HepG2 (cell line): ENCODE measurements around the gene SNX11. TPM values are rescaled to one million over a fixed set of nuclear protein-coding genes. Genes with fewer than 3 reads are reported as not detected.

ENCODE experiments used
- AKNA ChIP-seq: sonication (generic); formaldehyde crosslinking; IDR thresholded peaks from 2 replicates; pipeline ENCODE4 v1.4.0; 2020; ENCODE audit warnings: missing genetic modification reagents, borderline replicate concordance
- HOXA5 ChIP-seq: sonication (generic); formaldehyde crosslinking; IDR thresholded peaks from 2 replicates; pipeline ENCODE4 v1.4.0; 2020; ENCODE audit warnings: missing genetic modification reagents
- HOXD1 ChIP-seq: sonication (generic); formaldehyde crosslinking; IDR thresholded peaks from 2 replicates; pipeline ENCODE4 v1.5.0; 2020; ENCODE audit warnings: missing genetic modification reagents
- KAT2B ChIP-seq: fragments of 150-350 bp; IDR thresholded peaks from 2 replicates; pipeline ENCODE4 v1.6.1; 2014; ENCODE audit warnings: low read depth, low read length, borderline replicate concordance
- KDM1A ChIP-seq: IDR thresholded peaks from 2 replicates; pipeline ENCODE4 v1.6.1; 2016; ENCODE audit warnings: missing compliant biosample characterization
- KLF13 ChIP-seq: sonication (generic); formaldehyde crosslinking; IDR thresholded peaks from 2 replicates; pipeline ENCODE4 v1.4.0; 2020; ENCODE audit warnings: mild to moderate bottlenecking, missing genetic modification reagents
- MAZ ChIP-seq, 2 experiments: sonication (generic) in 1 of 2; formaldehyde crosslinking in 1 of 2; IDR thresholded peaks; 2 replicates each; pipeline versions ENCODE4 v1.5.0 to v1.6.1; 2012 to 2020; ENCODE audit warnings: low read depth in 2 of 2, mild to moderate bottlenecking in 2 of 2, borderline replicate concordance in 1 of 2, improper control_type of control experiment in 1 of 2, low read length in 1 of 2, missing genetic modification reagents in 1 of 2, moderate library complexity in 1 of 2
- MTF2 ChIP-seq: sonication (generic); formaldehyde crosslinking; IDR thresholded peaks from 2 replicates; pipeline ENCODE4 v1.5.0; 2020; ENCODE audit warnings: missing genetic modification reagents, borderline replicate concordance
- NONO ChIP-seq, 2 experiments: fragments of 450-650 bp in 1 of 2; sonication (generic) in 1 of 2; formaldehyde crosslinking in 1 of 2; IDR thresholded peaks in 1 of 2; conservative IDR thresholded peaks in 1 of 2; 2 replicates each; pipeline versions ENCODE4 v1.6.1 to v1.8.0; 2017 to 2022; ENCODE audit warnings: mild to moderate bottlenecking in 1 of 2, missing genetic modification reagents in 1 of 2, moderate library complexity in 1 of 2
- NPAS2 ChIP-seq: sonication (generic); formaldehyde crosslinking; IDR thresholded peaks from 2 replicates; pipeline ENCODE4 v1.8.0; 2022; ENCODE audit warnings: mild to moderate bottlenecking, missing genetic modification reagents, borderline replicate concordance
- SAP130 ChIP-seq: IDR thresholded peaks from 2 replicates; pipeline ENCODE4 v1.6.1; 2016; ENCODE audit warnings: low read depth
- SKIL ChIP-seq: sonication (generic); formaldehyde crosslinking; IDR thresholded peaks from 2 replicates; pipeline ENCODE4 v1.8.0; 2022; ENCODE audit warnings: missing genetic modification reagents, mild to moderate bottlenecking, moderate library complexity, borderline replicate concordance
- ZFP90 ChIP-seq: sonication (generic); formaldehyde crosslinking; IDR thresholded peaks from 2 replicates; pipeline ENCODE4 v1.8.0; 2022; ENCODE audit warnings: missing genetic modification reagents, mild to moderate bottlenecking, inconsistent platforms, borderline replicate concordance
- ZNF446 ChIP-seq: sonication (generic); formaldehyde crosslinking; IDR thresholded peaks from 2 replicates; pipeline ENCODE4 v1.5.0; 2020; ENCODE audit warnings: mild to moderate bottlenecking, missing genetic modification reagents
- ZNF558 ChIP-seq: sonication (generic); formaldehyde crosslinking; IDR thresholded peaks from 2 replicates; pipeline ENCODE4 v1.9.0; 2022; ENCODE audit warnings: mild to moderate bottlenecking, missing genetic modification reagents, borderline replicate concordance
- ZNF720 ChIP-seq: sonication (generic); formaldehyde crosslinking; IDR thresholded peaks from 2 replicates; pipeline ENCODE4 v1.4.0; 2020; ENCODE audit warnings: missing genetic modification reagents
- ZNF740 ChIP-seq: sonication (generic); formaldehyde crosslinking; IDR thresholded peaks from 2 replicates; pipeline ENCODE4 v1.4.0; 2020; ENCODE audit warnings: missing genetic modification reagents
- ZNF839 ChIP-seq: sonication (generic); formaldehyde crosslinking; IDR thresholded peaks from 2 replicates; pipeline ENCODE4 v1.4.0; 2020; ENCODE audit warnings: missing genetic modification reagents, mild to moderate bottlenecking, borderline replicate concordance
- polyA plus RNA-seq, 8 experiments: library from polyadenylated mRNA; depleted of rRNA in 3 of 8; stranded (reverse) in 7 of 8; unstranded in 1 of 8; fragments of >200 nt; fragmentation: Illumina TruSeq in 4 of 8; extraction: Trizol in 4 of 8; gene quantifications; 2 replicates each; pipeline versions ENCODE4 v1.2.1 to v1.2.3, GENCODE V29; 2011 to 2016; ENCODE audit warnings: low read depth in 4 of 8, missing spikeins in 1 of 8, mixed read lengths in 1 of 8; ENCODE audit not compliant: insufficient read depth in 1 of 8
- total RNA-seq, 5 experiments: library from RNA; depleted of rRNA; stranded (reverse); fragments of >200 nt; fragmentation: Illumina TruSeq; extraction: Trizol; gene quantifications; 2 replicates each; pipeline ENCODE4 v1.2.3, GENCODE V29; 2016; ENCODE audit warnings: low read depth in 1 of 5

The SNX11 gene
- total and polyA plus RNA-seq, 2 of the 13 experiments (the other 11 are each of a cell fraction or from before 2014, with no cell fraction given): 12.9 to 14.0 TPM

DNA sequence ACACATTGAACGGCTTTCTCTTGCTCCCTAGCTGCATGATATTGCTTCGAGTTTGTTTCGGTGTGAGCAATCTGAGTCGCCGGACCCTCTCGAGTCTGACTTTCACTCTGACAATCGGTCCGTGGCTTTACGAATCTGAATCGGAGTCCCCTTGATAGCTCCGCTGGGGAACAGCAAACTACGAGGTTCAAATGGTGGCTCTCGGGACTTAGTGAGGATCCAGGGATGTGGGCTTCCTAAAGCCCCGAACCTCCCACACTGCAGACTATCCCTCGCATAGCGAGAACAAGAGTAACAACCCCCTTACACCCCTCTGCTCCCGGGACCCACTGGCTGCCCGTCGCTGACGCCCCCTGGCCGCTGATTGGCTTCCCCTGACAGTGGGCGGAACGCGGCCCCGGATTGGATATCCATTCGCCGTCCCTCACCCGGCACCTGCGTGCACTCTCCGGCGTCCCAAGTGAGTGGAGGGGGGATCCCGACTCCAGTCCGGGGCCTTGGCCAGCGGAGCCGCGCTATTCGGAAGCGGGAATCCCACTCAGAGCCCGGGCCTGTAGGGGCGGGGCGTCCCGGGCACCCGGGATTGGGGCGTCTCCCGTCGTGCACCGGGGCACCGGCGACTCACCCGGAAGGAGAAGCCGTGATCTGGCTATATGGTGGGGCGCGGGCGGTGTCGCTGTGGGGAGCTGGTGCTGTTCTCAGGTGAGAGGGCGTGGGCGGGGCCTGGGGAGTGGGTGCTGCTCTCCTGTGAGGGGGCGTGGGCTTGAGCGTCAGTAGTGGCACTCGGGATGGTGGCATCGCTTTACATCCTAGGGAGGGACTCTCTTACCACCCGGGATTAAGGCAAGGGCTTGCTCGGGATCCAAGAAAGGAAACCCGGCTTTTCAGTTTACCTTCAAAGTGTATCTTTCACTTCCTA is at the start of gene SNX11 (continued):
- TF ChIP-seq MAZ (IDR thresholded peaks at IDR 0.05; ENCODE audit: borderline replicate concordance, low read depth, low read length): peak; percentile 44
- peak; percentile 96 for TF ChIP-seq MAZ (CRISPR knock-in tag; IDR thresholded peaks at IDR 0.05; ENCODE audit: low read depth)
- TF ChIP-seq ZNF740 (CRISPR knock-in tag): 0 out of 2 replicates have a peak, but pooled peaks have one; percentile 20
- no peak for TF ChIP-seq KAT2B
- no peak for TF ChIP-seq ZNF446 (CRISPR knock-in tag)
- no peak for TF ChIP-seq NONO (IDR thresholded peaks at IDR 0.05)
- peak; percentile 79 for TF ChIP-seq NONO (CRISPR knock-in tag; conservative IDR thresholded peaks at IDR 0.05)
- peak; percentile 90 for TF ChIP-seq HOXA5
- TF ChIP-seq AKNA: no peak; the same call in 1 of the 2 replicates
- TF ChIP-seq HOXD1 (CRISPR knock-in tag): peak; percentile 19; the same call in 1 of the 2 replicates
- TF ChIP-seq KLF13 (CRISPR knock-in tag): peak; percentile 76; the same call in 1 of the 2 replicates
- peak; percentile 81; the same call in 1 of the 2 replicates for TF ChIP-seq ZNF839 (CRISPR knock-in tag)
- TF ChIP-seq ZFP90 (CRISPR knock-in tag): 0 out of 2 replicates have a peak, but pooled peaks have one; percentile 54
- TF ChIP-seq NPAS2 (CRISPR knock-in tag): no peak
- peak; percentile 15; the same call in 1 of the 2 replicates for TF ChIP-seq MTF2 (CRISPR knock-in tag)
- TF ChIP-seq SKIL (CRISPR knock-in tag): 0 out of 2 replicates have a peak, but pooled peaks have one; percentile 17
- no peak for TF ChIP-seq ZNF720
- TF ChIP-seq KDM1A: no peak
- peak; percentile 97 for TF ChIP-seq SAP130
- TF ChIP-seq ZNF558 (CRISPR knock-in tag): peak; percentile 86; the same call in 1 of the 2 replicates
